ENCODE data around the gene MAU2.

MAU2 gene, protein sequence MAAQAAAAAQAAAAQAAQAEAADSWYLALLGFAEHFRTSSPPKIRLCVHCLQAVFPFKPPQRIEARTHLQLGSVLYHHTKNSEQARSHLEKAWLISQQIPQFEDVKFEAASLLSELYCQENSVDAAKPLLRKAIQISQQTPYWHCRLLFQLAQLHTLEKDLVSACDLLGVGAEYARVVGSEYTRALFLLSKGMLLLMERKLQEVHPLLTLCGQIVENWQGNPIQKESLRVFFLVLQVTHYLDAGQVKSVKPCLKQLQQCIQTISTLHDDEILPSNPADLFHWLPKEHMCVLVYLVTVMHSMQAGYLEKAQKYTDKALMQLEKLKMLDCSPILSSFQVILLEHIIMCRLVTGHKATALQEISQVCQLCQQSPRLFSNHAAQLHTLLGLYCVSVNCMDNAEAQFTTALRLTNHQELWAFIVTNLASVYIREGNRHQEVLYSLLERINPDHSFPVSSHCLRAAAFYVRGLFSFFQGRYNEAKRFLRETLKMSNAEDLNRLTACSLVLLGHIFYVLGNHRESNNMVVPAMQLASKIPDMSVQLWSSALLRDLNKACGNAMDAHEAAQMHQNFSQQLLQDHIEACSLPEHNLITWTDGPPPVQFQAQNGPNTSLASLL

GRCh38 chr19:19320361-19321140, at the start of gene MAU2, which contains the start of gene SUGP1:
MAU2 (plus strand) TSS chr19:19320829; CDS start chr19:19320860, 31 bp downstream.
SUGP1 (minus strand) TSS chr19:19320509; CDS start chr19:19320496, 13 bp downstream.
- intact Hi-C loops (cut with DNase I) = no loop called here
- peak; percentile 81 to 96 (median 92) for DNase-seq

DNA sequence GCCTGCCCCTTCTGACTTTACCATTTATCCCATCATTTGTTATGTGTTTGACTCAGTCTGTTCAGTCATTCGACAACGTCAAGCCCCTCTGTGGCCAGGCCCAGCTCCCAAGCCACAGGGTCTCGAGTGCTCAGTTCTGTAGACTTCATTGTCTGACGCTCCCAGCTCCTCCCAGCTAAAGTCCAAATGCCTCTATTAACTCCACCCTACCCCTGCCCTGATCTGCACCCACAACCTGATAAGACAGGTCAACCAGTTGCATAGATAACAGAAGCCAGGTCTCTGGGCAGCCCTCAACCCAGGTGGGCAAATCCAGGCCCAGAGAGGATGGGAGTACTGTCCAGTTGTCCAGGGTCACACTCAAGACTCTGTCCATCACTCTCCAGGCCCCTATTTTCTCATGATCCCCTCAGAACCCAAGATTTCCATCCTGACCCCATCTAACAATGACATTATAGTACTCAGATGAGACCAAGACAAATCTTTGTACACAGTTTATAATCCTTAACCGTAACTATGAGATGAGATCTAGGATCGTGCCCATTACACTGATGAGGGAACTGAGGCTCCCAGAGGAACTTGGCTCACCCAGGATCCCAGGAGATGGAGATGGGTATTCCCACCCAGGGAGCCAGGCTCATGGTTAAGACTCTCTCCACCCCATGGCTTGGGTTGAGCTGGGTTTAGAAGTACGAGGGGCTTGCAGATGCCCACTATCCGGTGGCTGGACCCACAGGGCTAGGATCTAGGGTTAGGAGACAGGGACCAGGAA, 48.6 kb upstream of the MAU2 start:
- intact Hi-C loops (cut with DNase I) = no loop called here
- no peak for DNase-seq

- no peak for DNase-seq
- intact Hi-C loops (cut with DNase I) = no loop called here
Observed at GRCh38 chr19:19274146-19274545, 46.5 kb upstream of the MAU2 start.

DNA sequence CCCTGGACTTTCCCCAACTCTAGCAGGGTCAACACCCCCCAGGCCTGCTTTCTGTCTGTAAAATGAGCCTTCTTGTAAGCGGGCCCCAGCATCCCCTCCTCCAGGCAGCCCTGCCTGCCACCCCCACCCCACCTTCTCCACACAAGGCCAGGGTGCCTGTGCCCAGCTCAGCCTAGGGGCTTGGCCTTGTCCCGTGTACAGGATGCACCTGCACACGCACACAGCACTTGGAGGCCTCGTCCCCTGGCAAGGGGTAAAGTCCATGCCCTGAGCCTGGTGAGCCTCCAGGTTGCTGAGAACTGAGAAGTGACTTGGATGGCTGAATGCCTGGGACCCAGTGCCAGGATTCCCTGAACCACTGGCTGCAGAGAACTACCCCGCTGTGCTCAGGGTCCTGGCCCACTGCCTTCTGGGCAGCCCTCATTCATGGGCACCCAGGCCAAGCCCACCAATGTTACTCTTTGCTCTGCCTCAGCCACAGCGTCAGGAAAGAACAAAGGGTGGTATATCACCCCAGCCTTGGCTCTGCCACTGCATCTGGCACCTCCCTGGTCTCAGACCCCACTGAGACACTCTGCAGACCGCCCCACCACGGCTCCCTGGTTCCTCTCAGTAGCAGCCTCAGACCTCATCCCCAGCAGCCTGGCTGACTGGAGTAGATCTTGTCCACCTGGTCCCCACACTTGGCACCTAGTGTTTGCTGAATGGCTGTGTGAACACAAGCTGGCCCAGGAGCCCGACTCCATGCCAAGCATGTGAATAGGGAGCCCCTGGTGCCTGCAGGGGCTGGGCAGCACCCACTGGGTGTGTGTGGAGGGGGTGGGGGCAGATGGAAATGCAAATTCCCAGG, 45.7 kb upstream of the MAU2 start:
- no peak for DNase-seq

DNA sequence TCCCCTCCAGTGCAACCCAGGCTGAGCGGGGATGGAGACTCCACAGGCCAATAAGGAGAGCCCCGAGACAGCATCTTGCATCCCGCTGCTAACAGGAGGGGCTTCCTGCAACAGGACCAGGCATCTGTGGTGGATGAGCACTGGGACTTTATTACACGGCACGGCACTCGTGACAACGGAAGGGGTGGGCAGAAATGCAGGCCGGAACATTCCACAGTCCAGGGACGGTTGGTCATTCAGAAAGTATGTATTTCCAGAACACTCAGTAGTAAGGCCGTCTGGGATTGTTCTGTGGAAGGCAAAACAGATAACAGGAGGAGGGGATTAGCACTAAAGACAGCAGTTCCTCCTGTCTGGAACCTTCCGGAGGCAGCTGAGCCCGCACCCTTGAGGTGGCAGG, 44.2 kb upstream of the MAU2 start:
- intact Hi-C loops (cut with DNase I) = no loop called here

More for the DNA sequence above, 45.7 kb upstream of the MAU2 start:
- intact Hi-C loops (cut with DNase I) = no loop called here

GRCh38 chr19:19276851-19277250, 43.8 kb upstream of the MAU2 start:
- intact Hi-C loops (cut with DNase I) = no loop called here
- DNase-seq = no peak

More for the DNA sequence above, 44.2 kb upstream of the MAU2 start:
- no peak for DNase-seq

DNA sequence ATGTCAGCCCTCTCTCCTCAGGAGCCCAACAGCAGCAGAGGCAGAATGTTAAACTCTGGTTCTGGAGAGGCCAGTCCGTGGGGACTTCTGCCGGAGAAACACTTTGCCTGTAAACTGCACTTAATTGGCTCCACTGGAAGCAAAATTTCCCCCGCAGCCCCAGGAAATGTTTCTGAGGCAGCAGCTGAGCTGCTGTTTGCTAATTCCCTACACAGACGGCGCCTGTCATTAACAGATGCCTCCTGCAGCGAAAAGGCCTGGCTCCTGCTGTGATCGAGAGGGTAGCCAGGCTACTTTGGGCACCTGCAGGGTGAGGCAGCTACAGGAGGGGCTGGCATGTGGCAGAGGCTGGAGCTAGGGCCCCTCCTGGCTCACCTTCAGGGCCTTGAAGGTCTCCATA, 42.3 kb upstream of the MAU2 start:
- no peak for DNase-seq
- intact Hi-C loops (cut with DNase I) = no loop called here

DNA sequence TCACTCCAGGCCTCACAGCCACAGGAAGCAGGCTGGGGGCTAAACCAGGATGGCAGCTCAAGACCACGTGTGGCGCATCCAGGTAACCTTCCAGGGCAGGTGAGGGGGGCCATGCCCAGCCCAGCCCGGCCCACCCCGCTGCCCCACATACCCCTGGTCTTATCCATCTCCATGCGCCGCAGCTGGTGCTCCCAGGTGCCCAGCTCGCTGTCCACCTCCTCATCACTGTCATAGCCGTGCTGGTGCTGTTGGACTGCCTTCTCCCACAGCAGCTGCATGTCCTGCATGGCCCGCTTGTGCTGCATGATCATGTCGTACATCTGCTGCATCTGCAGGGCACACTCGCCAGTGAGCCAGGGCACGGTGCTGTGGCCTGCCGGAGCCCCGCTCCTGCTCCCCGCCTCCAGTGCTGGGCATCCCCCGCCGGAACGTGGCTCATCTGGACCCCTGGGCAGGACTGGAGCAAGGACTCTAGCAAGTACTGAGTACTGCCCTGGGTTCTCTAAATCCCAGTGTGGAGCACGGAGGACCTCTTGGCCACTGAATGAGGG, 41.5 kb upstream of the MAU2 start:
- intact Hi-C loops (cut with DNase I) = no loop called here
- no peak for DNase-seq

DNA sequence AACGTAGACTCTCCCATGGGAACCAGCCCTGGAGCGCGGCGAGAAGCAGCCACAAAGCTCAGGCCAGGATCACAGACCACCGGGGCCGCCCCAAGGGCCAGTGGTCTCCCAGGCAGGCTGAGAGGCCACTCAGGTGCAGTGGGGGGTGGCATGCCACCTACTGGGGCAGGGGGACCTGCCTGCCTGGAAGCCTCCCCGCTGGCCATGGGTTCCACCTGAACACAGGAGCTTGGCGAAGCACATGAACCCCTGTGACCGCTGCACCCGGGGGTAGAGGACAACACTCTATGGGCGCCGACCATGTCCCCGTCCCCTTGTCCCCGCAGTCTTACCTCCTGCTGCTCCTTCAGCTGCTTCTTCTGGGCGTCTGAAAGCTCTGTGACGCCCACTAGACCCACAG, 40.8 kb upstream of the MAU2 start:
- no peak for DNase-seq
- intact Hi-C loops (cut with DNase I) = no loop called here

- DNase-seq = peak in 41 of 42 donors; percentile 32 to 94 (median 66)
- intact Hi-C loops (cut with DNase I) = no loop called here
Observed at GRCh38 chr19:19280561-19280960, 40.1 kb upstream of the MAU2 start.

- intact Hi-C loops (cut with DNase I) = no loop called here
- DNase-seq = no peak
Observed at GRCh38 chr19:19285686-19286085, 34.9 kb upstream of the MAU2 start.

DNA sequence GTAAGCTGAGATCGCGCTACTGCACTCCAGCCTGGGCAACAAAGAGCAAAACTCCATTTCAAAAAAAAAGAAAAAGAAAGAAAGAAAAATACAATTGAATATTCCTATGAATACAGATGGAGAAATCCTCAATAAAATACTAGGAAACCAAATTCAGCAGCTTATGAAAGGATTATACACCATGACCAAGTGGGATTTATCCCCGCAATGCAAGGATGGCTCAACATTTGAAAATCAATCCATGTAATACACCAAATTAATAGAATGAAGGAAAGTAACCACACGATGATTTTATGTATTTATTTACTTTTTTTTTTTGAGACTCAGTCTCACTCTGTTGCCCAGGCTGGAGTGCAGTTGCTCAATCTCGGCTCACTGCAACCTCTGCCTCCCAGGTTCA, 28.0 kb upstream of the MAU2 start:
- intact Hi-C loops (cut with DNase I) = no loop called here
- DNase-seq = no peak

DNA sequence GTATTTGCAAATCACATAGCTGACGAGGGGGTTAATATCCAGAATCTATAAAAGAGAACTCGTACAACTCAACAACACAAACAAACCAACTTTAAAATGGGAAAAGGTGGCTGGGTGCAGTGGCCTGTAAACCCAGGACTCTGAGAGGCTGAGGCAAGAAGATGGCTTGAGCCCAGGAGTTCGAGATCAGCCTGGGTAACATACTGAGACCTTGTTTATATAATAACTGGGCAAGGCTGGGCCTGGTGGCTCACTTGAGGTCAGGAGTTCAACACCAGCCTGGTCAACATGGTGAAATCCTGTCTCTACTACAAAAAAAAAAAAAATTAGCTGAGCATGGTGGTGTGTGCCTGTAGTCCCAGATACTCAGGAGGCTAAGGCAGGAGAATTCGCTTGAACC, 25.7 kb upstream of the MAU2 start:
- intact Hi-C loops (cut with DNase I) = no loop called here
- DNase-seq = no peak

DNA sequence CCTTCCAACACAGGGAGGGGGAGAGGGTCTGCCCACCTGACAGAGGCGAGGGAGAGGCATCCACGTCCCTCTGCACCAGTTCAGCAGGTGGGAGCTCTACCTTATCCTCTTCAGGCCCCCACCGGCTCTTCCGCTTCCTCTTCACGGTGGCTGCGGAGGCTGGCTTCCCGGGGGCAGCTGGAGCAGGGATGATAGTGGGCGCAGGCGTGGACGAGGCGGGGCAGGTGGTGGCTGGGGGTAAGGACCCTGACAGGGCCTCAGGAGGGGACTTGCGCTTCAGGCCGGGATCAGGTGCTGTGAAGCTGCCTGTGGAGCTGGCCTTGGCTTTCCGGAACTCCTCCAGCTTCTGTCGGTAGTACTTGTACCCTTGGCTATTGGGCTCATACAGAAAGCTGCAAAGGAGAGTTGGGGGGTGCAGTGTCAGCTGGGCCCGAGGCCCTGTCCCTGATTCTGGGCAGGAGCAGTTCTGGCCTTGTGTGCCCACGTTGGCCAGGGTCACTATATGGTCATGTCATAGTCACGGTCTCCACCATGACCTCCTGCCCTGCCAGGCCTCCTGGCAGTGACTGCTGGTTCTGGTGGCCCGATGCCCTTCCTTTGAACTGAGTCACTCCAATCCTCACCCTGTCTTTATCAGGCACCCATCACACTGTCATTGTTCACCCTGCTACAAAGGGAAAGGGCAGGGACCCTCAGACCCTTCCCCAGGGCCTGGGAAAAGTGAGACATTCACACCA, 23.5 kb upstream of the MAU2 start:
- intact Hi-C loops (cut with DNase I) = no loop called here
- DNase-seq = no peak

- no peak for DNase-seq
Observed at GRCh38 chr19:19297759-19298158, 22.9 kb upstream of the MAU2 start.

DNA sequence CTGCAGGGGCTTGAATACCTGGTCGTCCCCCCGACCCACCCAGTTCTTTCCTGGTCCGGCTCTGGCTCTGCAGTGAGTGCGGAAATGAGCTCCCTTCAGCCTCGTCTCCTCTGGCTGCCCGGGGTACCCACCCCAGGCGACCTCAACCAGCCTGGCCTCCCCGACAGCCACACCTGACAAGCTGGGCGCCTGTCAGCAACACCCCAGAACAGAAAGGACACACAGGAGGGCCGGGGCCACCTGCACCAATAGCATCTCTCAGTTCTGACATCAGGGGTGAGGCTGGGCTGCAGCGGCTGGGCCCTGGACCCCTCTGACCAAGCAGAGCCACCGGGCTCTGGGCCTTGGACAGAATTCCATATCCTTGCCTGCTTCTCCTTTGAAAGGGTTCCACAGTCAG, 20.0 kb upstream of the MAU2 start:
- DNase-seq = no peak
- intact Hi-C loops (cut with DNase I) = no loop called here

More at GRCh38 chr19:19297759-19298158, 22.9 kb upstream of the MAU2 start:
- intact Hi-C loops (cut with DNase I) = no loop called here

DNA sequence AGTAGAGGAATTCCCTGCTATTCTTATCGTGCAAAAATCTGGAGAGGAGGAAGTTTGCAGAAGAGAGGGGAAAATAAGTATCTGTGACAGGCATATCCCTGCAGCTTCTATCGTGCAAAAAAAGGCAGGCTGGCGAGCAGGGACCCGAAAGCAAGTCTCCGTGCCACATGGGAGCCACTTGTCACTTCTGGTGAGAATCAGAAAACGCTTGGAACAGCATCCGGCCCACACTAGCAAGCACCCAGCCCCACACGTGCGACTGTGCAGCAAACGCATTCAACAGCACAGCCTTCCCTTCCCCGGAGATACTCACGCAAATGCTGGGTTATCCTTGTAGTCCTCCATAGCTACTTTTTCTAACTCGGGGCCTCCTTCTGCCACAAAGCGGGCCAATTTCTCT, 17.2 kb upstream of the MAU2 start:
- intact Hi-C loops (cut with DNase I) = no loop called here
- DNase-seq = peak in 9 of 42 donors; percentile 15 to 41 (median 29)
